Measurements from ENCODE around the gene PTPN7.

DNA sequence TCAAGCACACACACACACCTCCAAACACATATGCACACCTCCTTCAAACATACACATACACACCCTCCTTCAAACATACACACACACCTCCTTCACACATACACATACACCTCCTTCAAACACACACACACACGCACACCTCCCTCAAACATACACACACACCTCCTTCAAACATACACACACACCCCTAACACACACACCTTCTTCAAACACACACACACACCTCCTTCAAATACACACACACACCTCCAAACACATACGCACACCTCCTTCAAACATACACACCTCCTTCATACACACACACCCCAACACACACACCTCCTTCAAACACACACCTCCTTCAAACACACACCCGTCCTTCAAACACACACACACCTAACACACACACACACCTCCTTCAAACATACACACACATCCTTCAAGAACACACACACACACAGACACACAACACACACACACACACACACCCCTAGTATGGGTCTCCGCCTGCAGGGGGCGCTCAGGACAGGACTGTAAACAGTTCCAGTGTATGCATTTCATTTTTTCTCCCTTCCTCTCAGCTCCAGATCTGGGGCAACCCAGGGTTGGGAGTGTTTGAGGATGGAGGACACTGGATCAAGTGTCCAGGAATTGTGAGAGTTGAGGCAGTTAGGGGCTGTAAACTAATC lies 45.3 kb upstream of the PTPN7 start:
- TF ChIP-seq EZH2 (IDR thresholded peaks at IDR 0.05; ENCODE audit: borderline replicate concordance, low read length) (no peak), CTCF (IDR thresholded peaks at IDR 0.05; ENCODE audit: low read length) (peak; percentile 37; the same call in 1 of the 2 replicates)
